Anterior cingulate cortex (tissue), 58 donors: ENCODE results near the gene NEK11.

Experiments used
- DNase-seq, 58 donors: peaks; one replicate each; lab custom pipeline; 2025; lab: John Stamatoyannopoulos, UW

NEK11 gene

DNA sequence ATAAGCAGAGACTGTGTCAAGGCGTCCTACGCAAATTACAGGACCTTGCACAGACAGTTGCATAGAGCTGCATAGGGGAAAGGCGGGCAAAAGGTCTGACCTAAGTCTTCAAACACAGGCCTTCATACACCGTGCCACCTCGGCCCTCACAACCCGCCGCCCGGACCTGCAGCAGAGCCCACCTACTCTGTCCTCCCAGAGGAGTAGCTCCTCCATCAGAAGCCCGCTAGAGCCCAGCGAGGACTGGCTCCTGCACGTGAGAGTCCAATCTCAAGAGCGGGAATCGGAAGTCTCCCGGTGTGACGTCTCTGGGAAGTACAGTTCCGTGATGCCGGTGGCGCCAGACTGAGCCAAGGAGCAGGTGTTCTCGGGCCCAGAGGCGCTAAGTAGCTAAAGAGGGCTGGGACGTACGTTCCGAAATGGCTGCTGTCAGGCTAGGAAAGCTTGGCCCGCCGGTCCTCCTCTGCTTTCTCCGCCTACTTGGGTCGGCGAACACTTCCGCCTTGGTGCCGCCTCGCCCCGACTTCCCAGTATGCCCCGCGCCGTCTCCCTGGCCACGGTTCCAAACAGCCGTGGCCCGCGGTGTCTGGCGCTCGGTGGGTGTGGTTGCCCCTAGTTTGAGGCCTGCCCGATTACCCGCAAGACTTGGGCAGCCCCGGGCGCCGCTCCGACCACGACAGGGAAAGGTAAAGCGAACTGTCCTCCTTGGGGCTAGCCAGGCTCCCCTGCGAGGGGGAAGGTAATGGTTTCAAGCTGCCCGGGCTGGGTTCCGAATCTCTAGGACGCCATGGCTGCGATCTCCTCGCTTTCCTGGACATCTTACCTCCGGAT is at the start of gene NEK11, which contains the start of gene ASTE1:
NEK11 (plus strand) TSS at position 557 of the 831 bp plus-strand sequence. CDS start 2,832 bp downstream, outside the sequence.
ASTE1 (minus strand) TSS at position 505 of the 831 bp plus-strand sequence. CDS start 1,519 bp downstream, outside the sequence.
- DNase-seq: peak in 57 of 58 donors; percentile 43 to 91 (median 82)

DNA sequence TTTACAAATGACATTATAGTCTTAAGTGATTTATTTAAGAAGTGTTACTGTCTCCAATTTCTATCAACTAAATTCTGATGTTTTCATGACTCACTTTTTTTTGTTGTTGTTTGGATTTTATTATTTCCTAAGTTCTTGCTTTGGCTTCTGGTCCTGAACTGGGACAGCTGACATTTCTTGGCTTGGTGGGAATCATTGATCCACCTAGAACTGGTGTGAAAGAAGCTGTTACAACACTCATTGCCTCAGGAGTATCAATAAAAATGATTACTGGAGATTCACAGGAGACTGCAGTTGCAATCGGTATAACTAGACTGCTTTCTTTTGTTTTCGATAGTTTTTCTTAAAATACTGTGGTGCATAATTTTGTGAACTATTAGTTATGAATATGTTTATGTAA is 47.6 kb upstream of the NEK11 start:
- no peak for DNase-seq

- no peak for DNase-seq
Observed at GRCh38 chr3:130981469-130981868, 45.2 kb upstream of the NEK11 start.

- no peak for DNase-seq
Observed at GRCh38 chr3:130990282-130990681, 36.4 kb upstream of the NEK11 start.

- no peak for DNase-seq
Observed at GRCh38 chr3:130991126-130991525, 35.6 kb upstream of the NEK11 start.

DNA sequence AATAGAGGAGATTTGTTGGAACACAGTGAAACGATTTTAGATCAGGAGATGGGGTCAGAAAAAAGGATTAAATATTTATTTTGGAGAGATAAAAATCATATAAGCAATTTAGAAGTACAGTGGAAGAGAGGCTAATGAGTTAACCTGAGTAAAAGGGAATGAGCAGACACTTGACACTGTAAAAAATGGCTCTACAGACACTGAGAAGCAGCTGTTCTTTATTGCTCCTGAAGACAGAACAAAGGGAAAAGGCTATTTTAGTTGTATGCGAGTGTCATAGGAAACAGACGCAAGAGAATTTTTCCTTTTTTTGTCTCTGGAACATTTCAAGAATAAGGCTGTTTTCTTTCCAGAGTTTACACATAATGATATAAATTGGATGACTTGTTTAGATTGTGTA is 34.3 kb upstream of the NEK11 start:
- no peak for DNase-seq

- no peak for DNase-seq
Observed at GRCh38 chr3:130997289-130997688, 29.4 kb upstream of the NEK11 start.

GRCh38 chr3:131001071-131001470 is 25.6 kb upstream of the NEK11 start:
- DNase-seq: no peak

DNA sequence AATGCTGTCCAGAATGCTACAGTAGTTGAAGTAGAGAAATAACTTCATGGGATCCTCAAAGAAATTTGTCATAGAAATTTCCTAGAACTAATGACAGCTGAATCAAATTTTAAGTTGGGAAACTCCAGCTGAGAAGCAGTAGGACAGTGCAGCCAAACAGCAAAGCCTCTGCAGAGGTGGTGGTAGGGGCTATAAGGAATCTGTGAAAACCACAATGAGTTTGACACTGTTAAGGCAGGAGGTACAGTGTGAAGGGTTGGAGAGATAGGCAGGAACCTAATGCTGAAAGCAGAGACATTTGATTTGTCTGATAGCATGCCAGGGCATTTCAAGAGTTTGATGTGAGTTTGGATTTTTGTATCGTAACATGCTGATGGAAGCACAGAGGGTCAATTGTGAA is 22.1 kb upstream of the NEK11 start:
- no peak for DNase-seq

GRCh38 chr3:131007256-131007655 is 19.4 kb upstream of the NEK11 start:
- DNase-seq: no peak

DNA sequence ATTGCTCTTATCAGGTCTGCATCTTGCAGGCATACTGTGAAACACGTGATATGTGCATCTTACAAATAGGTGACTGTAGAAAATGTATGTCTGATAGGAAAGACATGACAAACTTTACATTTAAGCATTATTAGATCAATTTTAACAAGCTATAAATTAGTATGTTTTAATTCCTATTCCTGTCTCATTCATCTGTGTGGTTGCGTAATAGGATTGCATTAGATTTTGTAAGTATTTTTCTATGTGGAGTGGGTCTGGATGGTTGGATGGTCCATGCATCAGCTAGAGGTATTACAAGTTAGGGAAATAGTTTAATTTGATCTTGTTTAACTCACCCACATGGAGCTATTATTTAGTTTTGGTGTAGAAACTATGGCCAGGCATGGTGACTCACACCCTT is 18.9 kb upstream of the NEK11 start:
- DNase-seq: no peak

DNA sequence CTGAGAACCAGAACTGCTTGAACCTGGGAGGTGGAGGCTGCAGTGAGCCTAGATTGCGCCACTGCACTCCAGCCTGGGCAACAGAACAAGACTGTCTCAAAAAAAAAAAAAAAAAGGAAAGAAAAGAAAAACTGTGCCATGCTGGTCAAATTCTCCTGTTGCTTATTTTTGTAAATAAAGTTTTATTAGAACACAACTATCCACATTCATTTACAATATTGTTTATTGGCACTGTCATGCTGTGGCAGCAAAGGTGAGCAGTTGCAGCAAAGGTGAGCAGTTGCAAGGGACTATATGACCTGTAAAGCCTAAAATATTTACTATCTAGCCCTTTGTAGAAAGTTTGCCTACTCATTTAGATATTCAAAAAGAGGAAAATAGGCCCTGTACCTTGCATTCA is 18.4 kb upstream of the NEK11 start:
- no peak for DNase-seq

DNA sequence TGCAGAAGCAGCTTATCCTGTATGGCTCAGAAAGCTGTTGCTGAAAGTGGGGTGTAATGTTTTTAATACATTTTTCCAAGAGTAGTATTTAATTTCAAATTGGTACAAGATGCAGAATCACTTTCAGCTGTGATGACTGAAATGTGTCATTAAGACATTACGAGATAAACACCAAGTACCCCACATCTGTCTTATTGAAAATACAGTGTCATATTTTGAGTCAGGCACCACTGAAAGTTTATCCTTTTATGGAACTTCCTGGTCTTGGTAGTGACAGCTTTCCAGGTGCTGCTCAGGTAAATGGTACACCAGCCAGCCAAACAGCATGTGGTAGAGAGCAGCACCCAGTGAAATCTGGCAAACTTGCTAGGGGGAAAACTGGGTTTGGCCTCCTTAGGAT is 17.0 kb upstream of the NEK11 start:
- no peak for DNase-seq

DNA sequence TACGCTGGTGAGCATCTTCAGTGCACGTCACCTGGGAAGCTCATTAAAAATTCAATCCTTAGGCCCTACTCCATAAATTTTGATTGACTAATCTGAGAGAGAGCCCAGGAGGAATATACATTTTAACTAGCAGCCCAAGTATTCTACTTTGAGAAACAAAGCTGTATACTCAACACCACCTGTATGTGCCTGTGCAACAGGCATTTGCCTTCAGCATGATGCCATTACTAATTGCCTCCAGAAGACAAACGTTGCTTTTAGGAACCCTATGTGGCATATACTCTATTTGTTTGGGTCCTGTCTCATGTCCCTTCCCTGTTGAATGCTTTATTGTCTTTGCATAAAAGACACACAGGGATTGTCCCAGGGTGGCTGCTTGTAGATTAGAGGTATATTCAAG is 7.7 kb upstream of the NEK11 start:
- DNase-seq: no peak

DNA sequence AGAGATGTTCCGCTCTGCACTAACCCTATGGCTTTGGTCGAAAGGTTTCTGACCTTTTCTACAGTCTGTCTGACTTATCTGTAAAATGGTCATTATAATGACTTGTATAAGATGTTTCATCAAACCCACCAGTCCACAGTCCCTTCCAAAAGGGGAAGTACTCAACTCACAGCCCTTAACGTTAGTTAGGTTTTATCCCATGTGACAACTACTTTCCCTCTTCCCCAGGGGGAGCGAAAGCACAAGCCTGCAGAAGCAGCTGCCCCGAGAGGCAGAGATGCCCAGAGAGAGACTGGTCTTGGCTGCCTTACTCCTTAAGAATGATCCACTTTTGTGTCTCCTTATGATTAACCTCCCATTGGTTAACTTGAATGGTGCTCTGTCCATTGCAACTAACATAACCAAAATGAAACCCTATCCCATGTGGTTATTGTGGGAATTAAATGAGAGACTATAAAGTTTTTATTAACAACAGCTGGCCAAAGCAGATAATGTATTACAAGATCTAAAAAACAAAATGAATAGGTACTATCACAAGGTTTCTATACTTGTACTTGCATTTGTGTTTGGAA is 6.5 kb upstream of the NEK11 start:
- peak in 1 of 58 donors; percentile 1 for DNase-seq

DNA sequence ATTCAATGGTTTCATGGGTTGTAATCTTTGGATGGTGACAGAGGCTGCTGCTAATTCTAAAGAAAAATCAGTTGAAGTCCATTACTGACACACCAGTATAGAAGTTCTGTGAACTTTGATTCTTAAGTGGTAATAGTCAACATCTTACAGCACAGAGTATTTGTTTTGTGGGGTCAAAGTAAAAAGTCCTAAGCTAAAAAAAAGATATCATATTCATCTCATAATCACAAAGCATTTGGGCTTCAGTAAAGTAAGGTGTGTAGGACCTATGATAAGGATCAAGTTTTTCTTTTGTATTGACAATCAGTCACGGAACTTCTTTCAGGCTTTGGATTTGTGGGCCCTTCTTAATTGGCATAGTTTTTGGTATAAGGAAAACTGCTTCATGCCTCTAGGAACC is 1.1 kb upstream of the NEK11 start:
- no peak for DNase-seq

DNA sequence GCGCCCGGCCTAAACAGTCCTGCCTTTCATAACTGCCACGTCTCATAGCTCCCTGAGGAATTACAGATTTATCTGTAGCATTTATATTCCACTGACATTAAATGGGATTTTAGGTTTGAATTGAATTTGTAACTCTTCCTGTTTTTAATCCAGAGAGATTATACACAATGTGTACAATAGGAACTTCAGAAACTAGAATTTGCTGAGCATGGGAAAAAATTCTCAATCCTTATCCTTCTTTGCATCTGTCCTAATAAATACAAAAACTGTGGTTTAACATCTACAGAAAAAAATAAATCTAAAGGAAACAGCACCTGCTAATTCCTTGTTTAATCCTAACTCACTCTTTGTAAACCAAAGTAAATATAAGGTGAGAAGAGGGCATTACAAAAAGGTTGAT is 2.2 kb downstream of the NEK11 start:
- no peak for DNase-seq

DNA sequence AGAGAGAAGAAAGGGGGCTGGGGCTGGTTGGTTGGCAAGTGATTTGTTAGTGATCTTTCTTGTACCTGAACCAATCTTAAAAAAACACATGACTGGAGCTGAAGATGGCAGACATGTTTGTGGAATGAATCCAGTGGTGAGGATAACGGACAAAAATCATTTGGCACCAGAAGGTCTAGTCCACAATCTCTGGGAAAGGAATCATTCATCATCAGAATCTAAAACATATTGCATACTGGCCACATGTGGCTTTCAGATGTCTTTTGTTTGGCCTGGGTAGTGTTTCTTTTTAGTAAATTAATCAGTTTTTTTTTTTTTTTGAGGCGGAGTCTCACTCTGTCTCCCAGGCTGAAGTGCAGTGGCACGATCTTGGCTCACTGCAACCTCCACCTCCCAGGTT is 5.0 kb downstream of the NEK11 start:
- DNase-seq: no peak

- DNase-seq: peak in 1 of 58 donors; percentile 18
Observed at GRCh38 chr3:131033480-131034080, 6.9 kb downstream of the NEK11 start.

DNA sequence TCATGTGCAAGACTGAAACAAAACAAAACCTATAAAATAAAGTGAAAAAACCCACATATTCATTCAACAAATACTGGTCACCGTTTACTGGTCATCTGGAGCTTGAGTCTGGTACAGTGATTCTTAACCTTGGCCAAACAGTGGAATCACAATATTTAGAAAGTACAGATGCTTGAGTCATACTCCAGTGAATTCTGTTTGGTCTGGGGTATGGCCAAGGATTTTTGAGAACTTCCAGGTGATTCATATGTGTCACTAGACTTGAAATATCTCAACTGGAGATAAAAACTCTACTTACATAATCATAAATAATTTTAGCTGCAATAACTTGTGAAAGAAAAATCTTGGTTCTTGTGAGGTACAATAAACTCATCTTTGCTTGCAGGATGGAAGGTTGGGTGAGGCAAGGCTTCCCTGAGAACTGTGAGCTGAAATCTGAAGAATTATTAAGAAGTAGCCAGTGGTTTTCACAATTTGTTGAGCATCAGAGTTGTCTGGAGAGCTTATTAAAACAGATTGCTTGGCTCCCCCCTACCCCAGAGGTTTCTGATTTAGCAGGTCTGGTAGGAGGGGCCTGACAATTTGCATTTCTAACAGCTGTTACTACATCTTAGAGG is 9.6 kb downstream of the NEK11 start:
- DNase-seq: no peak

- DNase-seq: no peak
Observed at GRCh38 chr3:131036986-131037385, 10.3 kb downstream of the NEK11 start.
